ENCODE results near the gene ZNF132. TPM values are rescaled to one million over a fixed set of nuclear protein-coding genes. Genes with fewer than 3 reads are reported as not detected.

ZNF132 gene
- total and polyA plus RNA-seq, 9 of the 15 experiments (the other 6 are each of a cell fraction or from before 2014, with no cell fraction given) = 0.03 to 0.42 (median 0.10) TPM; not detected in 5

DNA sequence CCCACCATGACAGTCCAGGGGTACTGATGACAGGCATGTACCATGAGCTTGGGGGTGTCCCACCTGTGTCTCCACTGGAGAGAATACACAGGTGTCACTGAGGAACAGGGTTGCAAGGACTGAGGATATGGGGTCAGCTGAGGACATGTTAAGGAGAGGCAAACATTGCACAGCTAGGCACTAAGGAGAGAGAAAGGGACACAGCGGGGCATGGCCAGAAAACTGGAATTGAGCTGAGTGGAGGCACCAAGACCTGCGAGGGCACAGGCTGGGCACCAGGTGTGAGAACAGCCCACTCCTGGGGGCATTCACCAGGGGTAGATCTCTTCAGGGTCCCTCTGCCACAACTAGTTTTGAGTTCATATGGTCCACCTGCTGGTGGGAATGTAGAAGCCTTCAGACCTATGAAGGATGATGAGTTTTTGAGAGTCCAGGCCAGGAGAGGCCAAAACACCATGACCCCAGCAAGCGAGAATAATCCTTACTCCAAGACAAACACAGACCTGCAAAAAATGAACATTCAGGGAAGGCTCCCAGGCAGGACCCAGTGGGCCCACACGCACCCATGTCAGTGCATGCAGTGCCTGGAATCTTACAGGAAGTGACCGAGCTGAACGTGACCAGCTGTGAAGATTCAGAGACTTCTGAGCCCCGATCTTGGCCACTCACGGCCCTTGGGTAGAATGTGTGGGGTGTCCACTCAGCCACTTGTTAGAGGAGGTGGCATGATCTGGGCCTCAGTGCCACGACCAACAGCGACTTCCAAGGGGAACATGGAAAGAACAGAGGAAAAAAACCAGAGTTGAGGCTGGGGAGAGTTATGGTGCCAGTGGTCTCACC is 32.9 kb downstream of the ZNF132 start (continued):
- TF ChIP-seq, protein P1, sequence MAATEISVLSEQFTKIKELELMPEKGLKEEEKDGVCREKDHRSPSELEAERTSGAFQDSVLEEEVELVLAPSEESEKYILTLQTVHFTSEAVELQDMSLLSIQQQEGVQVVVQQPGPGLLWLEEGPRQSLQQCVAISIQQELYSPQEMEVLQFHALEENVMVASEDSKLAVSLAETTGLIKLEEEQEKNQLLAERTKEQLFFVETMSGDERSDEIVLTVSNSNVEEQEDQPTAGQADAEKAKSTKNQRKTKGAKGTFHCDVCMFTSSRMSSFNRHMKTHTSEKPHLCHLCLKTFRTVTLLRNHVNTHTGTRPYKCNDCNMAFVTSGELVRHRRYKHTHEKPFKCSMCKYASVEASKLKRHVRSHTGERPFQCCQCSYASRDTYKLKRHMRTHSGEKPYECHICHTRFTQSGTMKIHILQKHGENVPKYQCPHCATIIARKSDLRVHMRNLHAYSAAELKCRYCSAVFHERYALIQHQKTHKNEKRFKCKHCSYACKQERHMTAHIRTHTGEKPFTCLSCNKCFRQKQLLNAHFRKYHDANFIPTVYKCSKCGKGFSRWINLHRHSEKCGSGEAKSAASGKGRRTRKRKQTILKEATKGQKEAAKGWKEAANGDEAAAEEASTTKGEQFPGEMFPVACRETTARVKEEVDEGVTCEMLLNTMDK (IDR thresholded peaks at IDR 0.05; ENCODE audit: borderline replicate concordance, insufficient read depth, low read depth, low read length, poor library complexity, severe bottlenecking) = peak; percentile 36
- TF ChIP-seq, protein P2, sequence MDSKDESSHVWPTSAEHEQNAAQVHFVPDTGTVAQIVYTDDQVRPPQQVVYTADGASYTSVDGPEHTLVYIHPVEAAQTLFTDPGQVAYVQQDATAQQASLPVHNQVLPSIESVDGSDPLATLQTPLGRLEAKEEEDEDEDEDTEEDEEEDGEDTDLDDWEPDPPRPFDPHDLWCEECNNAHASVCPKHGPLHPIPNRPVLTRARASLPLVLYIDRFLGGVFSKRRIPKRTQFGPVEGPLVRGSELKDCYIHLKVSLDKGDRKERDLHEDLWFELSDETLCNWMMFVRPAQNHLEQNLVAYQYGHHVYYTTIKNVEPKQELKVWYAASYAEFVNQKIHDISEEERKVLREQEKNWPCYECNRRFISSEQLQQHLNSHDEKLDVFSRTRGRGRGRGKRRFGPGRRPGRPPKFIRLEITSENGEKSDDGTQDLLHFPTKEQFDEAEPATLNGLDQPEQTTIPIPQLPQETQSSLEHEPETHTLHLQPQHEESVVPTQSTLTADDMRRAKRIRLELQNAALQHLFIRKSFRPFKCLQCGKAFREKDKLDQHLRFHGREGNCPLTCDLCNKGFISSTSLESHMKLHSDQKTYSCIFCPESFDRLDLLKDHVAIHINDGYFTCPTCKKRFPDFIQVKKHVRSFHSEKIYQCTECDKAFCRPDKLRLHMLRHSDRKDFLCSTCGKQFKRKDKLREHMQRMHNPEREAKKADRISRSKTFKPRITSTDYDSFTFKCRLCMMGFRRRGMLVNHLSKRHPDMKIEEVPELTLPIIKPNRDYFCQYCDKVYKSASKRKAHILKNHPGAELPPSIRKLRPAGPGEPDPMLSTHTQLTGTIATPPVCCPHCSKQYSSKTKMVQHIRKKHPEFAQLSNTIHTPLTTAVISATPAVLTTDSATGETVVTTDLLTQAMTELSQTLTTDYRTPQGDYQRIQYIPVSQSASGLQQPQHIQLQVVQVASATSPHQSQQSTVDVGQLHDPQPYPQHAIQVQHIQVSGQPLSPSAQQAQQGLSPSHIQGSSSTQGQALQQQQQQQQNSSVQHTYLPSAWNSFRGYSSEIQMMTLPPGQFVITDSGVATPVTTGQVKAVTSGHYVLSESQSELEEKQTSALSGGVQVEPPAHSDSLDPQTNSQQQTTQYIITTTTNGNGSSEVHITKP (IDR thresholded peaks at IDR 0.05; ENCODE audit: partially characterized antibody) = peak; percentile 63
- TF ChIP-seq MAZ (CRISPR knock-in tag; conservative IDR thresholded peaks at IDR 0.05 in 1 of 2, IDR thresholded peaks at IDR 0.05 in 1 of 2) (0 out of 4 replicates have a peak, but pooled peaks of 1 of the 2 experiments have one; percentile 19), TFAM (CRISPR knock-in tag; conservative IDR thresholded peaks at IDR 0.05) (no peak), ZNF79 (CRISPR knock-in tag; IDR thresholded peaks at IDR 0.05; ENCODE audit: low read depth) (no peak), RAD21 (CRISPR knock-in tag; conservative IDR thresholded peaks at IDR 0.05 in 1 of 2, IDR thresholded peaks at IDR 0.05 in 1 of 2) (peak in 1 of 2 experiments; percentile 32; a peak in 1 of 4 replicates), HIVEP1 (CRISPR knock-in tag; IDR thresholded peaks at IDR 0.05) (no peak), TEAD1 (CRISPR knock-in tag; IDR thresholded peaks at IDR 0.05) (peak; percentile 96 to 99)
- TF ChIP-seq, protein P3, sequence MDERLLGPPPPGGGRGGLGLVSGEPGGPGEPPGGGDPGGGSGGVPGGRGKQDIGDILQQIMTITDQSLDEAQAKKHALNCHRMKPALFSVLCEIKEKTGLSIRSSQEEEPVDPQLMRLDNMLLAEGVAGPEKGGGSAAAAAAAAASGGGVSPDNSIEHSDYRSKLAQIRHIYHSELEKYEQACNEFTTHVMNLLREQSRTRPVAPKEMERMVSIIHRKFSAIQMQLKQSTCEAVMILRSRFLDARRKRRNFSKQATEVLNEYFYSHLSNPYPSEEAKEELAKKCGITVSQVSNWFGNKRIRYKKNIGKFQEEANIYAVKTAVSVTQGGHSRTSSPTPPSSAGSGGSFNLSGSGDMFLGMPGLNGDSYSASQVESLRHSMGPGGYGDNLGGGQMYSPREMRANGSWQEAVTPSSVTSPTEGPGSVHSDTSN (CRISPR knock-in tag; IDR thresholded peaks at IDR 0.05; ENCODE audit: low read depth) = no peak
- TF ChIP-seq, protein P3 (tag; conservative IDR thresholded peaks at IDR 0.05; ENCODE audit: low read depth) = no peak
- TF ChIP-seq, protein P4, sequence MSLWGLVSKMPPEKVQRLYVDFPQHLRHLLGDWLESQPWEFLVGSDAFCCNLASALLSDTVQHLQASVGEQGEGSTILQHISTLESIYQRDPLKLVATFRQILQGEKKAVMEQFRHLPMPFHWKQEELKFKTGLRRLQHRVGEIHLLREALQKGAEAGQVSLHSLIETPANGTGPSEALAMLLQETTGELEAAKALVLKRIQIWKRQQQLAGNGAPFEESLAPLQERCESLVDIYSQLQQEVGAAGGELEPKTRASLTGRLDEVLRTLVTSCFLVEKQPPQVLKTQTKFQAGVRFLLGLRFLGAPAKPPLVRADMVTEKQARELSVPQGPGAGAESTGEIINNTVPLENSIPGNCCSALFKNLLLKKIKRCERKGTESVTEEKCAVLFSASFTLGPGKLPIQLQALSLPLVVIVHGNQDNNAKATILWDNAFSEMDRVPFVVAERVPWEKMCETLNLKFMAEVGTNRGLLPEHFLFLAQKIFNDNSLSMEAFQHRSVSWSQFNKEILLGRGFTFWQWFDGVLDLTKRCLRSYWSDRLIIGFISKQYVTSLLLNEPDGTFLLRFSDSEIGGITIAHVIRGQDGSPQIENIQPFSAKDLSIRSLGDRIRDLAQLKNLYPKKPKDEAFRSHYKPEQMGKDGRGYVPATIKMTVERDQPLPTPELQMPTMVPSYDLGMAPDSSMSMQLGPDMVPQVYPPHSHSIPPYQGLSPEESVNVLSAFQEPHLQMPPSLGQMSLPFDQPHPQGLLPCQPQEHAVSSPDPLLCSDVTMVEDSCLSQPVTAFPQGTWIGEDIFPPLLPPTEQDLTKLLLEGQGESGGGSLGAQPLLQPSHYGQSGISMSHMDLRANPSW (CRISPR knock-in tag; IDR thresholded peaks at IDR 0.05) = no peak
- TF ChIP-seq, protein P5, sequence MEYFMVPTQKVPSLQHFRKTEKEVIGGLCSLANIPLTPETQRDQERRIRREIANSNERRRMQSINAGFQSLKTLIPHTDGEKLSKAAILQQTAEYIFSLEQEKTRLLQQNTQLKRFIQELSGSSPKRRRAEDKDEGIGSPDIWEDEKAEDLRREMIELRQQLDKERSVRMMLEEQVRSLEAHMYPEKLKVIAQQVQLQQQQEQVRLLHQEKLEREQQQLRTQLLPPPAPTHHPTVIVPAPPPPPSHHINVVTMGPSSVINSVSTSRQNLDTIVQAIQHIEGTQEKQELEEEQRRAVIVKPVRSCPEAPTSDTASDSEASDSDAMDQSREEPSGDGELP (CRISPR knock-in tag; IDR thresholded peaks at IDR 0.05; ENCODE audit: borderline replicate concordance) = peak; percentile 77

Data from K562 (cell line).